ENCODE measurements around the gene CALHM4.
A peak's percentile ranks its signal among the peaks of the same experiment; 100 is the strongest.

Gene CALHM4

GRCh38 chr6:116568821-116569755 lies 15.5 kb downstream of the CALHM4 start:
- Histone ChIP-seq H3K36me3 (replicated peaks in 1 of 2; ENCODE audit: control insufficient read depth in 2 of 2, insufficient read depth in 2 of 2, low read length in 2 of 2) (peaks cover 0 to 4% of the 10 kb centered on the region in 2 donors), H3K4me3 (ENCODE audit: low read length in 2 of 2) (no peak overlapping the region), H3K27me3 (ENCODE audit: control insufficient read depth in 3 of 3, insufficient read depth in 3 of 3, low read depth in 1 of 3, low read length in 3 of 3) (no peaks in the 10 kb centered on the region), H3K18ac (ENCODE audit: low read length) (no peak overlapping the region), H3K4me1 (ENCODE audit: control insufficient read depth in 2 of 2, insufficient read depth in 1 of 2, low read depth in 1 of 2, low read length in 2 of 2) (peaks cover 3 to 4% of the 10 kb centered on the region in 2 donors), H3K9me3 (replicated peaks in 1 of 2; ENCODE audit: control insufficient read depth in 2 of 2, insufficient read depth in 1 of 2, low read depth in 1 of 2, low read length in 2 of 2) (no peaks in the 10 kb centered on the region), H3K79me1 (ENCODE audit: low read depth, low read length) (no peaks in the 10 kb centered on the region), H2BK120ac (ENCODE audit: low read depth, low read length) (no peak overlapping the region), H3K4me2 (ENCODE audit: insufficient read depth, low read length, poor library complexity, severe bottlenecking) (no peak overlapping the region), H3K9ac (ENCODE audit: low read depth, low read length, poor library complexity) (no peak overlapping the region), H3K27ac (replicated peaks; ENCODE audit: low read length) (no peak overlapping the region), H2AFZ (ENCODE audit: low read length) (no peak overlapping the region), H4K91ac (ENCODE audit: low read depth, low read length, poor library complexity) (no peak overlapping the region), H2BK12ac (ENCODE audit: low read length) (no peak overlapping the region), H3K23ac (ENCODE audit: low read depth, low read length, poor library complexity) (no peak overlapping the region), H3K14ac (ENCODE audit: low read length) (no peak overlapping the region), H4K8ac (ENCODE audit: low read depth, low read length) (no peak overlapping the region), H3K4ac (ENCODE audit: low read length) (no peak overlapping the region), H2AK5ac (ENCODE audit: low read depth, low read length) (no peak overlapping the region), H2BK5ac (ENCODE audit: low read length) (no peak overlapping the region), H2BK15ac (ENCODE audit: low read length) (no peak overlapping the region)
- DNase-seq (ENCODE audit: low spot score): no peak
- WGBS, 2 donors (ENCODE audit: extremely low coverage in 2 of 2, insufficient read length in 2 of 2, insufficient replicate concordance in 1 of 2): no CpG with 5 or more reads among the region's 7 CpGs

- Histone ChIP-seq H3K4me2 (ENCODE audit: insufficient read depth, low read length, poor library complexity, severe bottlenecking) (peak within 1 kb of the TSS; percentile 66), H3K9ac (ENCODE audit: low read depth, low read length, poor library complexity) (peak within 1 kb of the TSS; percentile 95), H3K27me3 (ENCODE audit: control insufficient read depth in 3 of 3, insufficient read depth in 3 of 3, low read depth in 1 of 3, low read length in 3 of 3) (no peaks in the 10 kb centered on the region), H2AFZ (ENCODE audit: low read length) (peak within 1 kb of the TSS; percentile 94), H2BK5ac (ENCODE audit: low read length) (no peak within 1 kb of the TSS), H3K36me3 (replicated peaks in 1 of 2; ENCODE audit: control insufficient read depth in 2 of 2, insufficient read depth in 2 of 2, low read length in 2 of 2) (peaks cover 0 to 23% of the 10 kb centered on the region in 2 donors), H3K18ac (ENCODE audit: low read length) (peak within 1 kb of the TSS; percentile 93), H3K27ac (replicated peaks; ENCODE audit: low read length) (peak within 1 kb of the TSS; percentile 83), H3K23ac (ENCODE audit: low read depth, low read length, poor library complexity) (peak within 1 kb of the TSS; percentile 50), H2BK120ac (ENCODE audit: low read depth, low read length) (no peak within 1 kb of the TSS), H3K79me1 (ENCODE audit: low read depth, low read length) (no peaks in the 10 kb centered on the region), H3K4ac (ENCODE audit: low read length) (no peak within 1 kb of the TSS), H2BK15ac (ENCODE audit: low read length) (no peak within 1 kb of the TSS), H4K8ac (ENCODE audit: low read depth, low read length) (no peak within 1 kb of the TSS), H2AK5ac (ENCODE audit: low read depth, low read length) (no peak within 1 kb of the TSS), H3K4me3 (ENCODE audit: low read length in 2 of 2) (peak within 1 kb of the TSS; percentile 95), H3K9me3 (replicated peaks in 1 of 2; ENCODE audit: control insufficient read depth in 2 of 2, insufficient read depth in 1 of 2, low read depth in 1 of 2, low read length in 2 of 2) (no peaks in the 10 kb centered on the region), H4K91ac (ENCODE audit: low read depth, low read length, poor library complexity) (no peak within 1 kb of the TSS), H3K14ac (ENCODE audit: low read length) (no peak within 1 kb of the TSS), H2BK12ac (ENCODE audit: low read length) (no peak within 1 kb of the TSS), H3K4me1 (ENCODE audit: control insufficient read depth in 2 of 2, insufficient read depth in 1 of 2, low read depth in 1 of 2, low read length in 2 of 2) (peaks cover 3 to 4% of the 10 kb centered on the region in 2 donors)
- WGBS, 2 donors (ENCODE audit: extremely low coverage in 2 of 2, insufficient read length in 2 of 2, insufficient replicate concordance in 1 of 2): no CpG with 5 or more reads among the region's 62 CpGs
- peak; percentile 98 for DNase-seq (ENCODE audit: low spot score)
Observed at GRCh38 chr6:116570856-116571682, 17.5 kb downstream of the CALHM4 start, which contains the start of gene RWDD1. TSS of gene RWDD1 (plus strand) at chr6:116571504. CDS start at chr6:116571583, 79 bp downstream.

- Histone ChIP-seq H2BK15ac (ENCODE audit: low read length) (no peak overlapping the region), H3K18ac (ENCODE audit: low read length) (peak overlapping the region; percentile 93), H3K79me1 (ENCODE audit: low read depth, low read length) (no peaks in the 10 kb centered on the region), H3K36me3 (replicated peaks in 1 of 2; ENCODE audit: control insufficient read depth in 2 of 2, insufficient read depth in 2 of 2, low read length in 2 of 2) (peaks cover 0 to 28% of the 10 kb centered on the region in 2 donors), H3K4me2 (ENCODE audit: insufficient read depth, low read length, poor library complexity, severe bottlenecking) (peak overlapping the region; percentile 41), H2AFZ (ENCODE audit: low read length) (peak overlapping the region; percentile 93), H3K23ac (ENCODE audit: low read depth, low read length, poor library complexity) (peak overlapping the region; percentile 50), H3K27ac (replicated peaks; ENCODE audit: low read length) (peak overlapping the region; percentile 81), H4K91ac (ENCODE audit: low read depth, low read length, poor library complexity) (no peak overlapping the region), H3K4ac (ENCODE audit: low read length) (no peak overlapping the region), H2AK5ac (ENCODE audit: low read depth, low read length) (no peak overlapping the region), H2BK120ac (ENCODE audit: low read depth, low read length) (no peak overlapping the region), H3K9ac (ENCODE audit: low read depth, low read length, poor library complexity) (peak overlapping the region; percentile 95), H3K4me1 (ENCODE audit: control insufficient read depth in 2 of 2, insufficient read depth in 1 of 2, low read depth in 1 of 2, low read length in 2 of 2) (peaks cover 3 to 4% of the 10 kb centered on the region in 2 donors), H3K4me3 (ENCODE audit: low read length in 2 of 2) (peak overlapping the region; percentile 88 to 95), H4K8ac (ENCODE audit: low read depth, low read length) (no peak overlapping the region), H2BK12ac (ENCODE audit: low read length) (no peak overlapping the region), H3K9me3 (replicated peaks in 1 of 2; ENCODE audit: control insufficient read depth in 2 of 2, insufficient read depth in 1 of 2, low read depth in 1 of 2, low read length in 2 of 2) (no peaks in the 10 kb centered on the region), H3K27me3 (ENCODE audit: control insufficient read depth in 3 of 3, insufficient read depth in 3 of 3, low read depth in 1 of 3, low read length in 3 of 3) (no peaks in the 10 kb centered on the region), H3K14ac (ENCODE audit: low read length) (no peak overlapping the region), H2BK5ac (ENCODE audit: low read length) (no peak overlapping the region)
- WGBS, 2 donors (ENCODE audit: extremely low coverage in 2 of 2, insufficient read length in 2 of 2, insufficient replicate concordance in 1 of 2): no CpG with 5 or more reads among the region's 12 CpGs
- DNase-seq (ENCODE audit: low spot score): no peak
Observed at GRCh38 chr6:116571683-116572000, 18.1 kb downstream of the CALHM4 start.

- H4K91ac ChIP-seq (ENCODE audit: low read depth, low read length, poor library complexity): no peak overlapping the region
- no CpG with 5 or more reads among the region's 7 CpGs for WGBS, 2 donors (ENCODE audit: extremely low coverage in 2 of 2, insufficient read length in 2 of 2, insufficient replicate concordance in 1 of 2)
- no peak overlapping the region for H2BK12ac ChIP-seq (ENCODE audit: low read length)
- no peak overlapping the region for H2BK15ac ChIP-seq (ENCODE audit: low read length)
- no peak overlapping the region for H3K18ac ChIP-seq (ENCODE audit: low read length)
- H3K36me3 ChIP-seq (replicated peaks in 1 of 2; ENCODE audit: control insufficient read depth in 2 of 2, insufficient read depth in 2 of 2, low read length in 2 of 2): peaks cover 0 to 34% of the 10 kb centered on the region in 2 donors
- no peak overlapping the region for H2BK5ac ChIP-seq (ENCODE audit: low read length)
- no peaks in the 10 kb centered on the region for H3K79me1 ChIP-seq (ENCODE audit: low read depth, low read length)
- H3K9me3 ChIP-seq (replicated peaks in 1 of 2; ENCODE audit: control insufficient read depth in 2 of 2, insufficient read depth in 1 of 2, low read depth in 1 of 2, low read length in 2 of 2): no peaks in the 10 kb centered on the region
- no peak overlapping the region for H3K4ac ChIP-seq (ENCODE audit: low read length)
- H2AK5ac ChIP-seq (ENCODE audit: low read depth, low read length): no peak overlapping the region
- no peaks in the 10 kb centered on the region for H3K27me3 ChIP-seq (ENCODE audit: control insufficient read depth in 3 of 3, insufficient read depth in 3 of 3, low read depth in 1 of 3, low read length in 3 of 3)
- H3K27ac ChIP-seq (replicated peaks; ENCODE audit: low read length): no peak overlapping the region
- H3K14ac ChIP-seq (ENCODE audit: low read length): no peak overlapping the region
- H3K4me3 ChIP-seq (ENCODE audit: low read length in 2 of 2): peak overlapping the region; percentile 88 to 95
- peaks cover 3 to 4% of the 10 kb centered on the region in 2 donors for H3K4me1 ChIP-seq (ENCODE audit: control insufficient read depth in 2 of 2, insufficient read depth in 1 of 2, low read depth in 1 of 2, low read length in 2 of 2)
- no peak overlapping the region for H3K23ac ChIP-seq (ENCODE audit: low read depth, low read length, poor library complexity)
- peak overlapping the region; percentile 66 for H3K4me2 ChIP-seq (ENCODE audit: insufficient read depth, low read length, poor library complexity, severe bottlenecking)
- DNase-seq (ENCODE audit: low spot score): no peak
- H2BK120ac ChIP-seq (ENCODE audit: low read depth, low read length): no peak overlapping the region
- no peak overlapping the region for H4K8ac ChIP-seq (ENCODE audit: low read depth, low read length)
- H3K9ac ChIP-seq (ENCODE audit: low read depth, low read length, poor library complexity): no peak overlapping the region
- H2AFZ ChIP-seq (ENCODE audit: low read length): peak overlapping the region; percentile 93
Observed at GRCh38 chr6:116572162-116572561, 18.6 kb downstream of the CALHM4 start.

Data from neuronal stem cell (in vitro differentiated cells).